ENCODE data around the gene AR. TPM values are rescaled to one million over a fixed set of nuclear protein-coding genes. Genes with fewer than 3 reads are reported as not detected.

Gene AR
- total RNA-seq, 4 donors from 2014 or later = 4.3 to 10.4 (median 9.3) TPM

DNA sequence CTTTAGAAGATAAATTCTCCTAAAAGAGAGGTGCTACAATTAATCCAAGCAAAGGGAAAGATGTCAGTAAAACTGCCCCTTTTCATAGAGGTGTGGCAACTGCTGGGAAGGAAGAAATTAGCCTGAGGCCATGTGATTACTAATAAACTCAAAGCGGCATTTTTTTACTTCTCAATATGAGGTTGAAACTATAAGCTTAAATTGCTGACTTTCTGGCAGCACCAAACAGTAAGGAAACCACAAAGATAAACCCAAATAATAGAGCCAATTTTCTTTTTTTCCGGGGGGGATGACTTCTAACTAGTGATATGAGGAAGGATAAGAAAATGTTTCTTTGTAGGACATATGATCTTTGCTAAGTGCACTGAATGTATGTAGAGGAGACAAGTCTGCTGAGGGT is 30.9 kb downstream of the AR start:
- TF ChIP-seq POLR2A (IDR thresholded peaks at IDR 0.05) = no peak
- no peak for TF ChIP-seq CTCF (IDR thresholded peaks at IDR 0.05)
- 25 to 38% methylated on average over 2 of the region's 2 CpGs for WGBS, 2 donors
- H3K4me3 ChIP-seq (ENCODE audit: low read depth, poor library complexity, severe bottlenecking) = no peak overlapping the region
- DNase-seq (ENCODE audit: low spot score in 2 of 2) = no peak
- intact Hi-C loops (cut with DNase I; ENCODE audit: low total_unique reads) = no loop called here

GRCh38 chrX:67582436-67582835 is 38.6 kb downstream of the AR start:
- 71 to 81% methylated on average over 4 of the region's 4 CpGs for WGBS, 2 donors
- intact Hi-C loops (cut with DNase I; ENCODE audit: low total_unique reads) = no loop called here
- H3K4me3 ChIP-seq (ENCODE audit: low read depth, poor library complexity, severe bottlenecking) = no peak overlapping the region
- DNase-seq (ENCODE audit: low spot score in 2 of 2) = no peak
- TF ChIP-seq CTCF (IDR thresholded peaks at IDR 0.05) = no peak
- no peak for TF ChIP-seq POLR2A (IDR thresholded peaks at IDR 0.05)

GRCh38 chrX:67583171-67583570 is 39.4 kb downstream of the AR start:
- intact Hi-C loops (cut with DNase I; ENCODE audit: low total_unique reads) = no loop called here
- TF ChIP-seq CTCF (IDR thresholded peaks at IDR 0.05) (no peak), POLR2A (IDR thresholded peaks at IDR 0.05) (no peak)
- H3K4me3 ChIP-seq (ENCODE audit: low read depth, poor library complexity, severe bottlenecking) = no peak overlapping the region
- WGBS, 2 donors = 54 to 72% methylated on average over 1 of the region's 1 CpG
- DNase-seq (ENCODE audit: low spot score in 2 of 2) = no peak

- WGBS, 2 donors = 50 to 53% methylated on average over 3 of the region's 3 CpGs
- no peak for DNase-seq (ENCODE audit: low spot score in 2 of 2)
- TF ChIP-seq POLR2A (IDR thresholded peaks at IDR 0.05) = no peak
- no peak for TF ChIP-seq CTCF (IDR thresholded peaks at IDR 0.05)
- H3K4me3 ChIP-seq (ENCODE audit: low read depth, poor library complexity, severe bottlenecking) = no peak overlapping the region
- intact Hi-C loops (cut with DNase I; ENCODE audit: low total_unique reads) = no loop called here
Observed at GRCh38 chrX:67585401-67585800, 41.6 kb downstream of the AR start.

GRCh38 chrX:67587946-67588624 is 44.3 kb downstream of the AR start:
- TF ChIP-seq POLR2A (IDR thresholded peaks at IDR 0.05) = no peak
- no peak for TF ChIP-seq CTCF (IDR thresholded peaks at IDR 0.05)
- no peak overlapping the region for H3K4me3 ChIP-seq (ENCODE audit: low read depth, poor library complexity, severe bottlenecking)
- 48 to 67% methylated on average over 3 of the region's 3 CpGs for WGBS, 2 donors
- intact Hi-C loops (cut with DNase I; ENCODE audit: low total_unique reads) = no loop called here
- peak in 1 of 2 donors; percentile 25 for DNase-seq (ENCODE audit: low spot score in 2 of 2)
